ENCODE measurements around the gene GABRB2. TPM values are rescaled to one million over a fixed set of nuclear protein-coding genes. Genes with fewer than 3 reads are reported as not detected.
"Not testable (repeated sequence)": the region's sequence is repeated elsewhere in the genome, so short reads cannot be mapped to it uniquely, and the experiment has no call there.

Gene GABRB2
- total and polyA plus RNA-seq, 12 donors: 0.33 to 18.1 (median 6.6) TPM

DNA sequence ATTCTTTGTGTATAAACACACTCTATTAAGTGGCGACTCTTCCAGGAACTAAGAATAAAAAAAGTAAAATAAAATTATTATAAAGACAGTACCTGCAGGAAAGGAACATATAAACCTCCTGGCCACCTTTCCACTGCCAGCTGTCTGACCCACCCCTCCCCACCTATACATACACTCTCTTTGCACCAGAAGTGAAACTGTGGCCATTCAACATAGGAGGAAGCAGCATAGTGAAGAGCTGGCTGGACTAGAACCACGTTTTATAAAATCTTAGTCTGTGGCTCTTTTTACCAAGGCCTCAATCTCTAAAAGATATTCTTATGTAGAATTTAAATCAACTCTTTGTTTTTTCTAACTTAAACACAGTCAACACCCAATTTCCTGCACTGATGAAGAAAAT lies 289.6 kb downstream of the GABRB2 start:
- no peak overlapping the region for H3K4me3 ChIP-seq
- intact Hi-C loops (cut with DNase I): no loop called here
- H3K27ac ChIP-seq: no peak overlapping the region
- no peak for DNase-seq
- TF ChIP-seq, protein P1, sequence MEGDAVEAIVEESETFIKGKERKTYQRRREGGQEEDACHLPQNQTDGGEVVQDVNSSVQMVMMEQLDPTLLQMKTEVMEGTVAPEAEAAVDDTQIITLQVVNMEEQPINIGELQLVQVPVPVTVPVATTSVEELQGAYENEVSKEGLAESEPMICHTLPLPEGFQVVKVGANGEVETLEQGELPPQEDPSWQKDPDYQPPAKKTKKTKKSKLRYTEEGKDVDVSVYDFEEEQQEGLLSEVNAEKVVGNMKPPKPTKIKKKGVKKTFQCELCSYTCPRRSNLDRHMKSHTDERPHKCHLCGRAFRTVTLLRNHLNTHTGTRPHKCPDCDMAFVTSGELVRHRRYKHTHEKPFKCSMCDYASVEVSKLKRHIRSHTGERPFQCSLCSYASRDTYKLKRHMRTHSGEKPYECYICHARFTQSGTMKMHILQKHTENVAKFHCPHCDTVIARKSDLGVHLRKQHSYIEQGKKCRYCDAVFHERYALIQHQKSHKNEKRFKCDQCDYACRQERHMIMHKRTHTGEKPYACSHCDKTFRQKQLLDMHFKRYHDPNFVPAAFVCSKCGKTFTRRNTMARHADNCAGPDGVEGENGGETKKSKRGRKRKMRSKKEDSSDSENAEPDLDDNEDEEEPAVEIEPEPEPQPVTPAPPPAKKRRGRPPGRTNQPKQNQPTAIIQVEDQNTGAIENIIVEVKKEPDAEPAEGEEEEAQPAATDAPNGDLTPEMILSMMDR (IDR thresholded peaks at IDR 0.05): no peak
- TF ChIP-seq POLR2A (IDR thresholded peaks at IDR 0.05): no peak
- 65 to 74% (median 69%) methylated on average over 2 of the region's 2 CpGs for WGBS, 4 donors
- H3K4me1 ChIP-seq (replicated peaks in 1 of 2): no peaks in the 10 kb centered on the region
- H3K27me3 ChIP-seq: no peaks in the 10 kb centered on the region
- no peaks in the 10 kb centered on the region for H3K36me3 ChIP-seq (replicated peaks in 1 of 2)
- no peaks in the 10 kb centered on the region for H3K9me3 ChIP-seq (replicated peaks in 1 of 3)

DNA sequence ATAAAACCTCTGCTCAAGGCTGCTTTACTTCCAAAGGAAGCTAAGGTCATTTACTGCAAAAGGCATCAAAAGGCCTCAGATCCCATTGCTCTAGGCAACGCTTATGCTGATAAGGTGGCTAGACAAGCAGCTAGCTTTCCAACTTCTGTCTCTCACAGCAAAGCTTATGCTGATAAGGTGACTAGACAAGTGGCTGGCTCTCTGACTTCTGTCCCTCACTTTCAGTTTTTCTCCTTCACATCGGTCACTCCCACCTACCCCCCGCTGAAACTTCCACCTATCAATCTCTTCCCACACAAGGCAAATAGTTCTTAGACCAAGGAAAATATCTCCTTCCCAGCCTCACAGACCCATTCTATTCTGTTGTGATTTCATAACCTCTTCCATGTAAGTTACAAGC lies 293.6 kb downstream of the GABRB2 start:
- intact Hi-C loops (cut with DNase I); H3K27ac ChIP-seq; H3K4me1 ChIP-seq (replicated peaks in 1 of 2); H3K9me3 ChIP-seq (replicated peaks in 1 of 3); H3K36me3 ChIP-seq (replicated peaks in 1 of 2); DNase-seq; H3K27me3 ChIP-seq; H3K4me3 ChIP-seq: not testable (repeated sequence)
- 60 to 74% (median 66%) methylated on average over 3 of the region's 3 CpGs for WGBS, 4 donors

DNA sequence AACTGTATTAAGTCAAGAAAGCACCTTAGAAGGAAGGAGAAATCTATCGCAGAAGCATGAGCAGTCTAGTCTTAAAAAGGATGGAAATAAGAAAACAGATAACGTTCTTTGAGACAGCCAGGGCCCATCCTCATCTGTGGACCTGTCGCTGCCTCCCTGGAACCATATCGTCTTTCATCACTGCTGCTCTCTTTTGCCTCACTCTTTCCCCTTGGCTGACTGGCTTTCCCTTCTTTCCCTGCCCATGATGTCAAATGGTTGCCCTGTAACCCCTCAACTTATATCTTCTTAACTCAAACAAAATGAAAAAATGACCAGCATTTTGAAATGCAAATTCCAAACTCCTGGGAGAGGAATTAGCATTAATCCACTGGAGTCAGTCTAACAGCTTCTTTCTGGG lies 299.8 kb downstream of the GABRB2 start:
- WGBS, 4 donors: 62 to 69% (median 65%) methylated on average over 4 of the region's 4 CpGs
- H3K4me3 ChIP-seq: no peak overlapping the region
- H3K36me3 ChIP-seq (replicated peaks in 1 of 2): no peaks in the 10 kb centered on the region
- TF ChIP-seq POLR2A (IDR thresholded peaks at IDR 0.05): no peak
- TF ChIP-seq, protein P1 (IDR thresholded peaks at IDR 0.05): no peak
- no peaks in the 10 kb centered on the region for H3K9me3 ChIP-seq (replicated peaks in 1 of 3)
- H3K27me3 ChIP-seq: no peaks in the 10 kb centered on the region
- no peak overlapping the region for H3K27ac ChIP-seq
- no peak for DNase-seq
- no peaks in the 10 kb centered on the region for H3K4me1 ChIP-seq (replicated peaks in 1 of 2)
- intact Hi-C loops (cut with DNase I): no loop called here

DNA sequence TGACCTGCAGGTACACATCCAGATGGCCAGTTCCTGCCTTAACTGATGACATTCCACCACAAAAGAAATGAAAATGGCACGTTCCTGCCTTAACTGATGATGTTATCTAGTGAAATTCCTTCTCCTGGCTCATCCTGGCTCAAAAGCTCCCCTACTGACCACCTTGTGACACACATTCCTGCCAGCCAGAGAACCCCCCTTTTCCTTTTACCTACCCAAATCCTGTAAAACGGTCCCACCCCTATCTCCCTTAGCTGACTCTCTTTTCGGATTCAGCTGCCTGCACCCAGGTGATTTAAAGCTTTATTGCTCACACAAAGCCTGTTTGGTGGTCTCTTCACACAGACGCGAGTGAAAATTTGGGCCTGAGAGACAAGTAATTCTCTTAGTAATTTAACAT lies 300.7 kb downstream of the GABRB2 start:
- H3K27ac ChIP-seq; H3K36me3 ChIP-seq (replicated peaks in 1 of 2); H3K4me1 ChIP-seq (replicated peaks in 1 of 2); H3K4me3 ChIP-seq; intact Hi-C loops (cut with DNase I); DNase-seq; H3K27me3 ChIP-seq; H3K9me3 ChIP-seq (replicated peaks in 1 of 3): not testable (repeated sequence)
- WGBS, 4 donors: 55 to 68% (median 63%) methylated on average over 5 of the region's 5 CpGs

Other genes starting within 250 kb of the GABRB2 start
- gene GABRA6, start 139.0 kb upstream of the GABRB2 start, total RNA-seq: not detected
- gene GABRA6, start 139.0 kb upstream of the GABRB2 start, polyA plus RNA-seq: not detected

Measured in adrenal gland (tissue), 12 donors.